ENCODE measurements around the gene RTN1. TPM values are rescaled to one million over a fixed set of nuclear protein-coding genes. Genes with fewer than 3 reads are reported as not detected.
A peak's percentile ranks its signal among the peaks of the same experiment; 100 is the strongest.

Gene RTN1
- total and polyA plus RNA-seq, 2 experiments from 2014 or later, result 1.1 TPM

GRCh38 chr14:59582161-59582560 is 288.4 kb downstream of the RTN1 start:
- Histone ChIP-seq H3K4me3 (no peak overlapping the region), H3K4me2 (no peak overlapping the region), H3K36me3 (replicated peaks; ENCODE audit: insufficient read depth, low read depth) (no peaks in the 10 kb centered on the region), H4K20me1 (ENCODE audit: insufficient read depth, poor library complexity, severe bottlenecking) (no peaks in the 10 kb centered on the region), H3K79me2 (no peaks in the 10 kb centered on the region), H3K9me3 (ENCODE audit: low read depth) (no peaks in the 10 kb centered on the region), H2AFZ (no peak overlapping the region), H3K9me2 (replicated peaks; ENCODE audit: insufficient read depth) (no peaks in the 10 kb centered on the region), H3K27ac (no peak overlapping the region), H3K4me1 (ENCODE audit: insufficient read depth) (no peaks in the 10 kb centered on the region), H3K27me3 (no peaks in the 10 kb centered on the region)
- no peak for TF ChIP-seq EZH2phosphoT487 (IDR thresholded peaks at IDR 0.05; ENCODE audit: low read depth, severe bottlenecking, unreplicated experiment)
- TF ChIP-seq, protein P1, sequence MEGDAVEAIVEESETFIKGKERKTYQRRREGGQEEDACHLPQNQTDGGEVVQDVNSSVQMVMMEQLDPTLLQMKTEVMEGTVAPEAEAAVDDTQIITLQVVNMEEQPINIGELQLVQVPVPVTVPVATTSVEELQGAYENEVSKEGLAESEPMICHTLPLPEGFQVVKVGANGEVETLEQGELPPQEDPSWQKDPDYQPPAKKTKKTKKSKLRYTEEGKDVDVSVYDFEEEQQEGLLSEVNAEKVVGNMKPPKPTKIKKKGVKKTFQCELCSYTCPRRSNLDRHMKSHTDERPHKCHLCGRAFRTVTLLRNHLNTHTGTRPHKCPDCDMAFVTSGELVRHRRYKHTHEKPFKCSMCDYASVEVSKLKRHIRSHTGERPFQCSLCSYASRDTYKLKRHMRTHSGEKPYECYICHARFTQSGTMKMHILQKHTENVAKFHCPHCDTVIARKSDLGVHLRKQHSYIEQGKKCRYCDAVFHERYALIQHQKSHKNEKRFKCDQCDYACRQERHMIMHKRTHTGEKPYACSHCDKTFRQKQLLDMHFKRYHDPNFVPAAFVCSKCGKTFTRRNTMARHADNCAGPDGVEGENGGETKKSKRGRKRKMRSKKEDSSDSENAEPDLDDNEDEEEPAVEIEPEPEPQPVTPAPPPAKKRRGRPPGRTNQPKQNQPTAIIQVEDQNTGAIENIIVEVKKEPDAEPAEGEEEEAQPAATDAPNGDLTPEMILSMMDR (IDR thresholded peaks at IDR 0.05; ENCODE audit: poor library complexity), result no peak
- no peak for TF ChIP-seq EZH2 (IDR thresholded peaks at IDR 0.05; ENCODE audit: borderline replicate concordance)
- WGBS (ENCODE audit: low lambda C conversion rate, missing lambda C conversion rate), result 85% methylated on average over 3 of the region's 3 CpGs
- DNase-seq (ENCODE audit: low spot score), result no peak

- no peak for DNase-seq (ENCODE audit: low spot score)
- 84% methylated on average over 2 of the region's 2 CpGs for WGBS (ENCODE audit: low lambda C conversion rate, missing lambda C conversion rate)
Measured at GRCh38 chr14:59580911-59581310, 289.7 kb downstream of the RTN1 start.

DNA sequence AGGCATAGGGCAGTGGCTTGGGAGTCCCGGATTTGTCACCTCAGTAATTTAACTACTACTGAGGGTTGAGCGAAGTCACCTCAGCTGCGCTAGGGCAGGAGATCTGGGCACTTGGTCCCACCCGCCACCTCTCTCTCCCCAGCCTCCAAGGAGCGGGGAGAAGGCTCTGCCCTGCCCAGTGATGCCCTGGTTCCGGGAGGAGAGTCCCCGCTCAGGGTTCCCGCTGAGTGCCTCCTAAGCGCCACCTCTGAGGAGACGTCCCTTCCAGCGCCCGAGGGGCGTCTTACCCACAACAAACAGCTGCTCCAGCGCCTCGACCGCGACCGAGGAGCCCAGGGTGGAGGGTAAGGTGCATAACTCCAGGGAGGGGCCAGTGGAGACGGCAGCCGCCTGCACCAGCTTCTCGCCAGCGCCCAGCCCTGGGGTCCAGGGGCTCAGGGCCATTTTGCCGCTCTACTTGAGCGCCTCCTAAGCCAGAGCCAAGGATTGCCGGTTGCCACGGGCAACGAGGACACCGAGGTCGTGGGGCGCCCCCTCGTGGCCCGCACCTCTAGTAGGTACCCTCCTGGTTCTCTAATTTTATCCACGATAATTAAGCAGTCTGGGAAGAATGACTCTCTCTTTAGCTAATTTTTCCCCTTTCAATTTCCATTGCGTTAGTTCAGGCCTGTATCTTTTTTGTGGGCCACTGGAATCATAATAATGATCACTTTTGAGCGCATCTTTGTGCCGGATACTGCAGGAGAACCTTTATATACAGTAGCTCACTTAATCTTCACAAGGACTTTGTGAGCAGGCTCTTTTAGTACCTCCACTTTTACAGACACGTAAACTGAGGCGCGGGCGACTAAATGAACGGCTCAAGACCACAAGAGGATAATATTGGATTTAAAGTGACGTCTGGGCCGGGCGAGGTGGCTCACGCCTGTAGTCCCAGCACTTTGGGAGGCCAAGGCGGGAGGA is 294.0 kb downstream of the RTN1 start, which contains the start of gene CCDC175:
TSS of gene CCDC175 (minus strand) at position 481 of the 963 bp plus-strand sequence. CDS start at position 444, 37 bp downstream.
- H3K4me2 ChIP-seq, result peak within 1 kb of the TSS; percentile 97
- H3K27me3 ChIP-seq, result no peaks in the 10 kb centered on the region
- no peak within 1 kb of the TSS for H3K27ac ChIP-seq
- H3K4me3 ChIP-seq, result peak within 1 kb of the TSS; percentile 76
- no peaks in the 10 kb centered on the region for H3K79me2 ChIP-seq
- H4K20me1 ChIP-seq (ENCODE audit: insufficient read depth, poor library complexity, severe bottlenecking), result no peaks in the 10 kb centered on the region
- DNase-seq (ENCODE audit: low spot score), result peak; percentile 96
- H2AFZ ChIP-seq, result peak within 1 kb of the TSS; percentile 94
- no peaks in the 10 kb centered on the region for H3K4me1 ChIP-seq (ENCODE audit: insufficient read depth)
- H3K9me2 ChIP-seq (replicated peaks; ENCODE audit: insufficient read depth), result no peaks in the 10 kb centered on the region
- TF ChIP-seq, protein P1 (IDR thresholded peaks at IDR 0.05; ENCODE audit: poor library complexity), result peak; percentile 80
- no peak for TF ChIP-seq EZH2 (IDR thresholded peaks at IDR 0.05; ENCODE audit: borderline replicate concordance)
- H3K36me3 ChIP-seq (replicated peaks; ENCODE audit: insufficient read depth, low read depth), result no peaks in the 10 kb centered on the region
- WGBS (ENCODE audit: low lambda C conversion rate, missing lambda C conversion rate), result 21% methylated on average over 46 of the region's 46 CpGs
- no peaks in the 10 kb centered on the region for H3K9me3 ChIP-seq (ENCODE audit: low read depth)

More at GRCh38 chr14:59580911-59581310, 289.7 kb downstream of the RTN1 start:
- no peak overlapping the region for H3K4me2 ChIP-seq
- H3K9me3 ChIP-seq (ENCODE audit: low read depth), result no peaks in the 10 kb centered on the region
- no peak overlapping the region for H3K27ac ChIP-seq
- no peak overlapping the region for H2AFZ ChIP-seq
- H3K4me1 ChIP-seq (ENCODE audit: insufficient read depth), result no peaks in the 10 kb centered on the region
- no peak overlapping the region for H3K4me3 ChIP-seq
- H3K27me3 ChIP-seq, result no peaks in the 10 kb centered on the region
- no peaks in the 10 kb centered on the region for H4K20me1 ChIP-seq (ENCODE audit: insufficient read depth, poor library complexity, severe bottlenecking)
- TF ChIP-seq EZH2 (IDR thresholded peaks at IDR 0.05; ENCODE audit: borderline replicate concordance) (no peak), EZH2phosphoT487 (IDR thresholded peaks at IDR 0.05; ENCODE audit: low read depth, severe bottlenecking, unreplicated experiment) (no peak)
- H3K36me3 ChIP-seq (replicated peaks; ENCODE audit: insufficient read depth, low read depth), result no peaks in the 10 kb centered on the region
- no peaks in the 10 kb centered on the region for H3K9me2 ChIP-seq (replicated peaks; ENCODE audit: insufficient read depth)
- no peaks in the 10 kb centered on the region for H3K79me2 ChIP-seq

GRCh38 chr14:59570122-59570521 is 300.5 kb downstream of the RTN1 start:
- no peak overlapping the region for H3K4me2 ChIP-seq
- H3K9me2 ChIP-seq (replicated peaks; ENCODE audit: insufficient read depth), result no peaks in the 10 kb centered on the region
- DNase-seq (ENCODE audit: low spot score), result peak; percentile 19
- no peak for TF ChIP-seq EZH2phosphoT487 (IDR thresholded peaks at IDR 0.05; ENCODE audit: low read depth, severe bottlenecking, unreplicated experiment)
- TF ChIP-seq, protein P1 (IDR thresholded peaks at IDR 0.05; ENCODE audit: poor library complexity), result peak; percentile 30
- TF ChIP-seq EZH2 (IDR thresholded peaks at IDR 0.05; ENCODE audit: borderline replicate concordance), result no peak
- H4K20me1 ChIP-seq (ENCODE audit: insufficient read depth, poor library complexity, severe bottlenecking), result no peaks in the 10 kb centered on the region
- H3K79me2 ChIP-seq, result no peaks in the 10 kb centered on the region
- no peak overlapping the region for H3K27ac ChIP-seq
- H3K9me3 ChIP-seq (ENCODE audit: low read depth), result no peaks in the 10 kb centered on the region
- H3K36me3 ChIP-seq (replicated peaks; ENCODE audit: insufficient read depth, low read depth), result no peaks in the 10 kb centered on the region
- no peak overlapping the region for H2AFZ ChIP-seq
- H3K4me1 ChIP-seq (ENCODE audit: insufficient read depth), result no peaks in the 10 kb centered on the region
- H3K27me3 ChIP-seq, result no peaks in the 10 kb centered on the region
- no peak overlapping the region for H3K4me3 ChIP-seq
